Measurements from ENCODE around the gene CEMIP. TPM values are rescaled to one million over a fixed set of nuclear protein-coding genes. Genes with fewer than 3 reads are reported as not detected.
A peak's percentile ranks its signal among the peaks of the same experiment; 100 is the strongest.

The CEMIP gene
- total RNA-seq, 1 experiment from 2014 or later, result 3.5 TPM

DNA sequence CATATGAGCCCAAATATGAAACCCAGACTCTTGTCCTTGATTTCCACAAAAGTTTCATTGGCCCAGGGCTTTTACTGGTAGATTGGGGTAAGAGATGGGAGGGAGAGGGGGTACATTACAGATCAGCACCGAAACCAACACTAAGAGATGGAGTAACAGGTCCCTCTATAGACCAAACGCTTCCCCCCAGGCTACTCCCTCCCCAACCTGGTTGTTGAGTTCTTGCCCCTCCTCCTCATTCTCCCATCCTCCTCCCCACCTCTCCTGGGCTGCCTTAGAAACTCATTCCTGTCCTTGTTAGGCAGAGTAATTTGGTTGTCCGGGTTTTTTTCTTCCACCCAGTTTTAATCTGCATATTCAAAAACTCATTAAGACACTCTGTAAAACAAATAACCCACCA is 136.3 kb downstream of the CEMIP start:
- peak; percentile 71 for ATAC-seq
- no peak for DNase-seq (ENCODE audit: low read depth, low spot score)
- RAD21 ChIA-PET (ENCODE audit: low non-redundant PET in 1 of 2, low total read pairs in 2 of 2, uncharacterized antibody in 2 of 2, unreplicated experiment in 2 of 2), result no interaction called here
- H3K27me3 ChIP-seq (ENCODE audit: insufficient read depth, low read length), result no peaks in the 10 kb centered on the region
- H3K9ac ChIP-seq (ENCODE audit: low read length), result no peak overlapping the region
- H3K36me3 ChIP-seq (ENCODE audit: control insufficient read depth in 1 of 2, insufficient read depth in 2 of 2, low read length in 2 of 2), result no peaks in the 10 kb centered on the region
- TF ChIP-seq, protein P1, sequence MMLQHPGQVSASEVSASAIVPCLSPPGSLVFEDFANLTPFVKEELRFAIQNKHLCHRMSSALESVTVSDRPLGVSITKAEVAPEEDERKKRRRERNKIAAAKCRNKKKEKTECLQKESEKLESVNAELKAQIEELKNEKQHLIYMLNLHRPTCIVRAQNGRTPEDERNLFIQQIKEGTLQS (IDR thresholded peaks at IDR 0.05), result no peak
- TF ChIP-seq YY1 (IDR thresholded peaks at IDR 0.05; ENCODE audit: extremely low read depth, insufficient replicate concordance, low read depth, low read length) (no peak), POLR2A (IDR thresholded peaks at IDR 0.05; ENCODE audit: borderline replicate concordance, extremely low read depth, insufficient read depth, insufficient read length) (no peak), ZNF274 (IDR thresholded peaks at IDR 0.05; ENCODE audit: low read depth, low read length) (no peak), CTCF (IDR thresholded peaks at IDR 0.05 in 2 of 3, conservative IDR thresholded peaks at IDR 0.05 in 1 of 3; ENCODE audit: borderline replicate concordance in 1 of 3, insufficient read depth in 1 of 3, low read depth in 2 of 3, low read length in 2 of 3) (peak in 2 of 3 experiments; percentile 6 to 15; a peak in 2 of 6 replicates), CEBPB (IDR thresholded peaks at IDR 0.05; ENCODE audit: low read depth) (no peak), JUND (IDR thresholded peaks at IDR 0.05) (no peak), ZFX (IDR thresholded peaks at IDR 0.05) (no peak), EGR1 (IDR thresholded peaks at IDR 0.05; ENCODE audit: low read depth) (no peak), FOSL1 (IDR thresholded peaks at IDR 0.05; ENCODE audit: low read depth) (no peak), CBX3 (IDR thresholded peaks at IDR 0.05; ENCODE audit: low read depth) (no peak), RAD21 (IDR thresholded peaks at IDR 0.05; ENCODE audit: low read depth) (peak; percentile 46), SIN3A (IDR thresholded peaks at IDR 0.05; ENCODE audit: low read depth) (no peak), POLR2AphosphoS5 (IDR thresholded peaks at IDR 0.05; ENCODE audit: low read depth, low read length) (no peak), TCF7L2 (IDR thresholded peaks at IDR 0.05; ENCODE audit: borderline replicate concordance, extremely low read depth, insufficient read depth, insufficient read length) (no peak), REST (IDR thresholded peaks at IDR 0.05; ENCODE audit: low read depth) (no peak)
- TF ChIP-seq, protein P2, sequence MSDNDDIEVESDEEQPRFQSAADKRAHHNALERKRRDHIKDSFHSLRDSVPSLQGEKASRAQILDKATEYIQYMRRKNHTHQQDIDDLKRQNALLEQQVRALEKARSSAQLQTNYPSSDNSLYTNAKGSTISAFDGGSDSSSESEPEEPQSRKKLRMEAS (IDR thresholded peaks at IDR 0.05), result no peak
- POLR2A ChIA-PET, result no interaction called here
- CTCF ChIA-PET, result no interaction called here
- no peaks in the 10 kb centered on the region for H3K79me2 ChIP-seq (ENCODE audit: insufficient read depth, low read length)
- no peak overlapping the region for H3K27ac ChIP-seq (ENCODE audit: low read depth, low read length)
- no peak overlapping the region for H3K4me3 ChIP-seq (replicated peaks in 1 of 2; ENCODE audit: low read depth in 1 of 2, low read length in 2 of 2)
- no peak overlapping the region for H3K4me2 ChIP-seq (ENCODE audit: low read length)
- no peaks in the 10 kb centered on the region for H4K20me1 ChIP-seq (ENCODE audit: insufficient read depth)
- no peaks in the 10 kb centered on the region for H3K9me2 ChIP-seq (ENCODE audit: insufficient read depth)
- intact Hi-C loops (cut with micrococcal nuclease), result no loop called here
- H3K9me3 ChIP-seq (ENCODE audit: control insufficient read depth in 1 of 2, insufficient read depth in 1 of 2, low read depth in 1 of 2, low read length in 2 of 2), result no peaks in the 10 kb centered on the region
- BruUV-seq (replicated peaks), result no TSS peak
- H2AFZ ChIP-seq (ENCODE audit: low read depth, low read length, poor library complexity, severe bottlenecking), result no peak overlapping the region
- peaks cover 0 to 3% of the 10 kb centered on the region in 2 experiments; a peak in 2 of 4 replicates for H3K4me1 ChIP-seq (ENCODE audit: control insufficient read depth in 1 of 2, insufficient read depth in 2 of 2, low read length in 2 of 2)

All from HCT116 (cell line).